GM19239 (cell line): ENCODE measurements around the gene MDGA2.
"Not testable (repeated sequence)": the region's sequence is repeated elsewhere in the genome, so short reads cannot be mapped to it uniquely, and the experiment has no call there.

ENCODE experiments used
- DNase-seq: peaks from one replicate; pipeline ENCODE4 v3.0.0; 2011; ENCODE audit warnings: low spot score; ENCODE audit not compliant: insufficient read length
- FAIRE-seq: peaks from 2 replicates; lab custom pipeline; 2011; peaks lifted over from hg19 to GRCh38; lab: Jason Lieb, UNC

The MDGA2 gene

GRCh38 chr14:47626151-47627035 is 49.0 kb downstream of the MDGA2 start:
- FAIRE-seq (no peak), DNase-seq (no peak)

GRCh38 chr14:47624126-47624525 is 51.3 kb downstream of the MDGA2 start:
- not testable (repeated sequence) for DNase-seq, FAIRE-seq

- no peak for DNase-seq
Observed at GRCh38 chr14:47619392-47619791, 56.0 kb downstream of the MDGA2 start.

GRCh38 chr14:47606566-47606965 is 68.8 kb downstream of the MDGA2 start:
- DNase-seq (no peak), FAIRE-seq (no peak)

More at GRCh38 chr14:47619392-47619791, 56.0 kb downstream of the MDGA2 start:
- no peak for FAIRE-seq

GRCh38 chr14:47596860-47597259 is 78.5 kb downstream of the MDGA2 start:
- DNase-seq: no peak
- FAIRE-seq: no peak

GRCh38 chr14:47596232-47596631 is 79.2 kb downstream of the MDGA2 start:
- FAIRE-seq (no peak), DNase-seq (no peak)

- DNase-seq: no peak
- FAIRE-seq: no peak
Observed at GRCh38 chr14:47595552-47595951, 79.9 kb downstream of the MDGA2 start.

GRCh38 chr14:47590767-47591495 is 84.5 kb downstream of the MDGA2 start:
- DNase-seq: no peak
- no peak for FAIRE-seq

GRCh38 chr14:47585447-47585846 is 90.0 kb downstream of the MDGA2 start:
- DNase-seq (no peak), FAIRE-seq (no peak)

GRCh38 chr14:47567273-47567672 is 108.1 kb downstream of the MDGA2 start:
- no peak for DNase-seq
- FAIRE-seq: no peak

GRCh38 chr14:47557894-47558293 is 117.5 kb downstream of the MDGA2 start:
- DNase-seq (no peak), FAIRE-seq (no peak)

GRCh38 chr14:47555333-47555732 is 120.1 kb downstream of the MDGA2 start:
- DNase-seq (no peak), FAIRE-seq (no peak)

GRCh38 chr14:47549886-47550285 is 125.5 kb downstream of the MDGA2 start:
- no peak for FAIRE-seq
- DNase-seq: no peak

GRCh38 chr14:47543459-47543858 is 131.9 kb downstream of the MDGA2 start:
- no peak for DNase-seq
- no peak for FAIRE-seq

- no peak for FAIRE-seq
- no peak for DNase-seq
Observed at GRCh38 chr14:47541662-47542061, 133.7 kb downstream of the MDGA2 start.

- DNase-seq: no peak
- no peak for FAIRE-seq
Observed at GRCh38 chr14:47539031-47539461, 136.4 kb downstream of the MDGA2 start.

GRCh38 chr14:47536341-47536740 is 139.1 kb downstream of the MDGA2 start:
- no peak for FAIRE-seq
- no peak for DNase-seq

GRCh38 chr14:47526591-47527244 is 148.7 kb downstream of the MDGA2 start:
- FAIRE-seq: no peak
- DNase-seq: no peak

GRCh38 chr14:47524524-47524923 is 150.9 kb downstream of the MDGA2 start:
- FAIRE-seq (no peak), DNase-seq (no peak)

GRCh38 chr14:47520382-47520781 is 155.0 kb downstream of the MDGA2 start:
- FAIRE-seq (no peak), DNase-seq (no peak)

- FAIRE-seq: no peak
- DNase-seq: no peak
Observed at GRCh38 chr14:47511829-47512228, 163.6 kb downstream of the MDGA2 start.
